ENCODE measurements around the gene LBX1.

The LBX1 gene

GRCh38 chr10:101258179-101258885 lies 29.1 kb upstream of the LBX1 start:
- no peaks in the 10 kb centered on the region for H3K79me2 ChIP-seq (ENCODE audit: insufficient read depth, low read length)
- ATAC-seq (ENCODE audit: insufficient read depth, low read depth) (no peak), DNase-seq (no peak)
- H3K27ac ChIP-seq (ENCODE audit: low read length) = no peak overlapping the region
- peaks cover 6% of the 10 kb centered on the region for H3K27me3 ChIP-seq (ENCODE audit: insufficient read depth, low read length, poor library complexity)
- H4K20me1 ChIP-seq (ENCODE audit: insufficient read depth, low read length) = peaks cover 5% of the 10 kb centered on the region; the same call in 1 of the 2 replicates
- H2AFZ ChIP-seq (ENCODE audit: low read depth, low read length) = no peak overlapping the region
- H3K36me3 ChIP-seq (ENCODE audit: insufficient read depth, low read length) = no peaks in the 10 kb centered on the region
- TF ChIP-seq EZH2 (IDR thresholded peaks at IDR 0.05; ENCODE audit: borderline replicate concordance, low read depth, low read length, severe bottlenecking) = no peak
- no peak for TF ChIP-seq CTCF (IDR thresholded peaks at IDR 0.05; ENCODE audit: borderline replicate concordance, extremely low read depth, low read length, poor library complexity, severe bottlenecking)
- no peak overlapping the region for H3K9ac ChIP-seq (ENCODE audit: low read depth, low read length)
- H3K4me3 ChIP-seq (ENCODE audit: low read depth in 1 of 2, low read length in 2 of 2) = no peak overlapping the region
- H3K4me2 ChIP-seq (ENCODE audit: insufficient read depth, low read length) = no peak overlapping the region
- H3K9me3 ChIP-seq (ENCODE audit: insufficient read depth, low read length, severe bottlenecking) = peaks cover 5% of the 10 kb centered on the region
- H3K4me1 ChIP-seq (ENCODE audit: insufficient read depth, low read length) = no peaks in the 10 kb centered on the region

DNA sequence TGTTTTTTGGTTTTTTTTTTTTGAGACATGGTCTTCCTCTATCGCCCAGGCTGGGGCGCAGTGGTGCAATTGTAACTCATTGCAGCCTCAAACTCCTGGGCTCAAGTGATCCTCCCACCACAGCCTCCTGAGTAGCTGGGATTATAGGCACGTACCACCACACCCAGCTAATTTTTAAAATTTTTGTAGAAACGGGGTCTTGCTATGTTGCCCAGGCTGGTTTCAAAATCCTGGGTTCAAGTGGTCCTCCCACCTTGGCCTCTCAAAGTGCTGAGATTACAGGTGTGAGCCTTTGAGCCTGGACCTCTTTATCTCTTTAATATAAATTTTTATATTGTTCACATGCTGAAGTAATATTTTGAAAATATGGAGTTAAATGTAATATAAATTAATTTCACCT lies 28.2 kb upstream of the LBX1 start:
- no peaks in the 10 kb centered on the region for H3K36me3 ChIP-seq (ENCODE audit: insufficient read depth, low read length)
- peaks cover 5% of the 10 kb centered on the region for H3K9me3 ChIP-seq (ENCODE audit: insufficient read depth, low read length, severe bottlenecking)
- peaks cover 5% of the 10 kb centered on the region; the same call in 1 of the 2 replicates for H4K20me1 ChIP-seq (ENCODE audit: insufficient read depth, low read length)
- no peak overlapping the region for H3K27ac ChIP-seq (ENCODE audit: low read length)
- no peak overlapping the region for H3K4me3 ChIP-seq (ENCODE audit: low read depth in 1 of 2, low read length in 2 of 2)
- no peak overlapping the region for H3K4me2 ChIP-seq (ENCODE audit: insufficient read depth, low read length)
- H3K9ac ChIP-seq (ENCODE audit: low read depth, low read length) = no peak overlapping the region
- H2AFZ ChIP-seq (ENCODE audit: low read depth, low read length) = no peak overlapping the region
- no peak for ATAC-seq (ENCODE audit: insufficient read depth, low read depth)
- no peak for DNase-seq
- peaks cover 6% of the 10 kb centered on the region for H3K27me3 ChIP-seq (ENCODE audit: insufficient read depth, low read length, poor library complexity)
- H3K79me2 ChIP-seq (ENCODE audit: insufficient read depth, low read length) = no peaks in the 10 kb centered on the region
- no peaks in the 10 kb centered on the region for H3K4me1 ChIP-seq (ENCODE audit: insufficient read depth, low read length)
- no peak for TF ChIP-seq EZH2 (IDR thresholded peaks at IDR 0.05; ENCODE audit: borderline replicate concordance, low read depth, low read length, severe bottlenecking)
- no peak for TF ChIP-seq CTCF (IDR thresholded peaks at IDR 0.05; ENCODE audit: borderline replicate concordance, extremely low read depth, low read length, poor library complexity, severe bottlenecking)

- TF ChIP-seq EZH2 (IDR thresholded peaks at IDR 0.05; ENCODE audit: borderline replicate concordance, low read depth, low read length, severe bottlenecking) (no peak), CTCF (IDR thresholded peaks at IDR 0.05; ENCODE audit: borderline replicate concordance, extremely low read depth, low read length, poor library complexity, severe bottlenecking) (no peak)
- Histone ChIP-seq H3K27ac (ENCODE audit: low read length) (no peak overlapping the region), H3K4me3 (ENCODE audit: low read depth in 1 of 2, low read length in 2 of 2) (no peak overlapping the region), H3K9ac (ENCODE audit: low read depth, low read length) (no peak overlapping the region), H3K36me3 (ENCODE audit: insufficient read depth, low read length) (no peaks in the 10 kb centered on the region), H3K79me2 (ENCODE audit: insufficient read depth, low read length) (no peaks in the 10 kb centered on the region), H3K4me1 (ENCODE audit: insufficient read depth, low read length) (no peaks in the 10 kb centered on the region), H3K4me2 (ENCODE audit: insufficient read depth, low read length) (no peak overlapping the region), H4K20me1 (ENCODE audit: insufficient read depth, low read length) (peaks cover 5% of the 10 kb centered on the region; the same call in 1 of the 2 replicates), H2AFZ (ENCODE audit: low read depth, low read length) (no peak overlapping the region), H3K27me3 (ENCODE audit: insufficient read depth, low read length, poor library complexity) (peaks cover 6% of the 10 kb centered on the region), H3K9me3 (ENCODE audit: insufficient read depth, low read length, severe bottlenecking) (peaks cover 5% of the 10 kb centered on the region)
- ATAC-seq (ENCODE audit: insufficient read depth, low read depth) (no peak), DNase-seq (no peak)
These were observed 27.8 kb upstream of the LBX1 start for GRCh38 chr10:101257084-101257483.
